GM18502 (cell line): ENCODE measurements around the gene SLC30A10.
"Not testable (repeated sequence)": the region's sequence is repeated elsewhere in the genome, so short reads cannot be mapped to it uniquely, and the experiment has no call there.

Experiments used
- ATAC-seq: cut with Tn5 transposase; IDR thresholded peaks from one replicate; pipeline ENCODE4 v1.9.1; 2021; ENCODE audit warnings: mild to moderate bottlenecking; ENCODE audit not compliant: unreplicated experiment, poor library complexity

Gene SLC30A10

DNA sequence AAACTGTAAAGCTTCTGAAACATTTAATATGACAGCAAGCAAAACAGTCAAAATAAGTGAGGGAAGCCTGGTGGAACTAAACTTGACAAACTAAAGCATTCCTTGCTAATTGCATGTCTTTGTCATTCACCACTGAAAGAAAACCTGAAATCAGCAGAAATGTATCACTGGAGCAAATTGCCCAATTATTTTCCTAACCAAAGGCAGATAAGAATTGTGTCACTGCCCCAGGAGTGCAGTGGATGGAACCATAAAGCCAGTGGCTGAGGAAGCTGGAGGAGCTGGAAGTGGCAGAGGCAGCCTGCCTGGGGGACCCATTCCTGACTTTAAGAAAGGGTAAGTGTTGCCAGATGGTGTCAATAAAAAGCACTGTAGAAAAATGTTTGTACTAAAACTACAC lies 2.7 kb upstream of the SLC30A10 start:
- no peak for ATAC-seq

GRCh38 chr1:219928791-219929118 lies 398 bp upstream of the SLC30A10 start:
- ATAC-seq = no peak

GRCh38 chr1:219927298-219927955 lies 930 bp downstream of the SLC30A10 start:
- ATAC-seq = peak; percentile 19

- no peak for ATAC-seq
Observed at GRCh38 chr1:219926363-219926998, 1.9 kb downstream of the SLC30A10 start.

DNA sequence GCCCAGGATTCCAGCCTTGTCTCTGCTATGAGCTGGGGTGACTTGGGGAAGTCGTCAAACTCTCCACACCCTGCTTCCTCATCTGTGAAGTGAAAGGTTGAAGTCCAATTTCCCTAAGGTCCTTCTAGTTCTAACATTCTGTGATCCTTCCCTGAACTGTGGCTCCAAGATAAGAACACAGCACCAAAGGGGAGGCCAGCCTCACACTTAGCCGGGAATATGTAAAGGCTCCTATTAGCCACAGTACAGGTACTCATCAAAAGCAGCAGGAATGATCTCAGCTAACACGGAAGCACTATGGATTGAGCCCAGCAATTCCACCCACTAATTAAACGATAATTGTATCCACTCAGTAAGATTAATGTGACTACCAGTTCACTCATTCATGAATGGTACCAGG lies 4.0 kb downstream of the SLC30A10 start:
- ATAC-seq = no peak

DNA sequence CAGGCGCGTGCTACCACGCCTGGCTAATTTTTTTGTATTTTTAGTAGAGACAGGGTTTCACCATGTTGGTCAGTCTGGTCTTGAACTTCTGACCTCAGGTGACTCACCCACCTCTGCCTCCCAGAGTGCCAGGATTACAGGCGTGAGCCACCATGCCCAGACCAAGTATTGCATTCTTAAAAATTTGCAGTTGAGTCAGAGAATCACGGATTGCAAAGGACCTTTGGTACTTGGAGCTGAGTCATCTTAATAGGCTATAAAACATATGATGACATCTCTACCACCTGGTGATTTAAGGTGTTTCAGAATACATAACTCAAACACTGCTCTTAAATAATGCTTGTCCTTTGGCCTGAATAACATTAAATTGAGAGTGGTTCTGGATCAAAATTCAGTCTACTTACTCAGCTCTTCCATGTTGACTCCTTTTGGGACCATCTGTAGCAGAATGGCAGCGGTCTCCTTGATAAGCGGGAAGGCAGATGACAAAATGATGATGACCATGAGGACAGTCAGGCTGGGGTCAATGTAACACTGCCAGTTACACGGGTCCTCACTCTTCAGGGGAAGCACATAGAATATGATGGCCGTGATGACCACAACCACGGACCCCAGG lies 10.4 kb downstream of the SLC30A10 start:
- ATAC-seq = no peak

- ATAC-seq = no peak
Observed at GRCh38 chr1:219917281-219917680, 11.1 kb downstream of the SLC30A10 start.

DNA sequence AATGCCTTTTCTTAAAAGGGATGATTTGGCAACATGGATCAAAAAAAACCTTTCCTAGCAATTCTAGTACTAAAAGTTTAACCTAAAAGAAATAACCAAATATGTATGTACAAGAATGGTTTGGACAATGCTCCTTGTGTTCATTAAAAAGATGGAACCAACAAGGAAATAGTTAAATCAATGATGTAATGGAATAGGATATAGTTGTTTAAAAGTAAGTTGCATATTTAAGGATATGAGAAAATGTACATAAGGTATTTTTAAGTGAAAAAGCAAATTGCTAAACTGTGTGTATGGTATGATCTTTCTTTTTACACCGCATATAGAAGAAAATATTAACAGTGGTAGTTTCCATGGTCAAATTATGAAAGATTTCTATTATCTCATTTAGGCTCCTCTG lies 12.1 kb downstream of the SLC30A10 start:
- ATAC-seq = no peak

GRCh38 chr1:219913005-219913770 lies 15.2 kb downstream of the SLC30A10 start:
- no peak for ATAC-seq

GRCh38 chr1:219910716-219911115 lies 17.6 kb downstream of the SLC30A10 start:
- ATAC-seq = no peak

- no peak for ATAC-seq
Observed at GRCh38 chr1:219909476-219909875, 18.9 kb downstream of the SLC30A10 start.

- ATAC-seq = no peak
Observed at GRCh38 chr1:219908170-219908569, 20.2 kb downstream of the SLC30A10 start.

DNA sequence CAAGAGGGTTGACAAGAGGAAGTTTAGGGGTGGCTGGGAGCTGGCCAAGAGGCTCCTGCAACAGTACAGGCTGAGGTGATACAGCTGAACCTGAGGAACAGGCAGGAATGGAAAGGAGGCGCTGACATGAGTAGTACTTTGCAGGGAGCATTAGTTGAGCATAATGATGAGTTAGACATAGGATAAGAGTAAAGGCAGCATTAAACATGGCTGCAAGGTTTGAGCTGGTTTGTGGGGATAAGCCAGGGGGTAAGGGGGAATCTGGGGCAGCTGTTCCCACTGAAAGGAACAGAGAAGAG lies 20.6 kb downstream of the SLC30A10 start:
- ATAC-seq = no peak

DNA sequence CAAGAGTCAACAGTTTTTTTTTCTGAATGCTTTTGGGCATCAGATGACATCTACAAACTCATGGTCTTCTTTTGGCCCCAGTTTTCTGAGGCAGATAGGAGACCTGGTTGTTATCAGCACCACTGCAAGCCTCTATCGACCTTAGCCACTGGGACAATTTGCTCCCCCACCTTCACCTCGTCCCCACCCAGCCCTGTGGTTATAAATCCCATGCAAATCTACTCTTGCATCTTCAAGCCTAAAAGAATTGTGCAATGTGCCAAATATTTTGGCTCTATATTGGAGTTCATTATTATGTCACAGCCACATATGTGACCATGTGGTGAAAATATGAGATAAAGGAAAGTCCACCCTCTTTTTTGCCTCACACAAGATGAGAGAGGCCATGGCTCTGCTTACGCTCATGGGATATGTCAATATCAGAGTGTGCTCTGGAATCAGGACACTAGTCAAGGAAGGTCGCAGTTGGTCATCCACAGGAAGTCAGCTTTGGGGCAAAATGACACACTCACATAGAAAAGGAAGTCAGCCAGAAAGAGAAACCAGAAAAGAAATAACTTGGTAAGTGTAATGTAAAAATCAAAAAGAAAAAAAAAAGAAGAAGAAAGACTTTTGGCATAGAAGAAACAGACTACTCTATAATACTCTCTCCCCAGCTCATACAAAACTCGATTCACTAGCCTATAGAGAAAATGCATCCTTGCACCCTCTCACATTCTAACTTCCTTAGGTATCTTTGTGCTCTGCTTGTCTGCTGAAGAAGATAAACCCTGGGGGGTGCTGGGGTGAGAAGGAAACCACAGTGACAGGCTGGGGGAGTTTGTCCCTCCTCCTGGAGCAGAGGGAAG lies 21.2 kb downstream of the SLC30A10 start:
- no peak for ATAC-seq

DNA sequence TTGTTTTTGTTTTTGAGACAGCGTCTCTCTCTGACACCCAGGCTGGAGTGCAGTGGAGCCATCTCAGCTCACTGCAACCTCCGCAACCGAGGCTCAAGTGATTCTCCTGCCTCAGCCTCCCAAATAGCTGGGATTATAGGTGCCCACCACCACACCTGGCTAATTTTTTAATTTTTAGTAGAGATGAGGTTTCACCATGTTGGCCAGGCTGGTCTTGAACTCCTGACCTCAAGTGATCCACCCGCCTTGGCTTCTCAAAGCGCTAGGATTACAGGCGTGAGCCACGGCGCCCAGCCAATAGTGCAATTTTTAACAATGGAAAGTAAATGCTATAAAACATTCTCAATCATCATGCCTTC lies 21.8 kb downstream of the SLC30A10 start:
- not testable (repeated sequence) for ATAC-seq

DNA sequence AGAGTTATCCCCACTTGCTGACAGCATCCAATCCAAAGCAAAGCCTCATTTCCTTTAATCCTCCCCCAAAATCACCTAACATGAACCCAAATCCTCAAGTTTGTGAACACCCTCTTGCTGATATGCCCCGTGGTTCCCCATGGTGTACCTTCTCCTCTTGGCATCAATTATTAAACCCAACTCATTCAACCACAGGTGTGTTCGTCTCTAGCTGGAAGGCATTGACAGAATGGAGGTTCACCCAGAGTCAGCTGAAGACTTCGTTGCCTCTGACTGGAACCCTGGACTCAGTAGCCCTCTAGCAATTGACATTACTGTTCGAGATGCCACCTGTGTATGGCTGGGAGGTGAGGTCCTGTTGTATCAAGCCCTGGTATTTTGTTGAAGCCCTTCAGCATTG lies 22.8 kb downstream of the SLC30A10 start:
- no peak for ATAC-seq

- no peak for ATAC-seq
Observed at GRCh38 chr1:219904934-219905333, 23.4 kb downstream of the SLC30A10 start.

DNA sequence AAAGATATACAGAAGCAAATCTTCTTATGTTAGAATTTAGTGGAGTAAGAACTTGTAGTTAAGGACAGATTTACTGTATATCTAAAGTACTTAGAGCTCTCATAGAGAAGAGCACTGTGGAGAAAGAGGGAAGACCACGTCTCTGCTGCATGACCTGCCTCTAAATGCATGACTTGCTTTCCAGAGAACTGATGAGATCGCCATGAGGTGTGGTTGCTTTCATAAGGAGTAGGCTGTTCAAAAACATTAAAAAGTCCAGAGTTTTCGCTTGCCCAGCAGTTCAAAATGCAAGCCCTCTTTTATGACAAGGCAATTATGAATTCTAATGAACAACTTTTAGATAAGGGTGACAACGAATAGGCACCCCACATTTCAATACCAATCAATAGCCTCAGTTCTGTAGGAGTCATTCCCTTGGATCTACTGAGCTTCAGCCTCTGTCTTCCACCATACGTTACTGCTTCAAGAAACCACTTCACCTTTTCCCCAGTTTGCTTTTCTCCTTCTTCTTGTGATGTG lies 24.9 kb downstream of the SLC30A10 start:
- ATAC-seq = no peak

DNA sequence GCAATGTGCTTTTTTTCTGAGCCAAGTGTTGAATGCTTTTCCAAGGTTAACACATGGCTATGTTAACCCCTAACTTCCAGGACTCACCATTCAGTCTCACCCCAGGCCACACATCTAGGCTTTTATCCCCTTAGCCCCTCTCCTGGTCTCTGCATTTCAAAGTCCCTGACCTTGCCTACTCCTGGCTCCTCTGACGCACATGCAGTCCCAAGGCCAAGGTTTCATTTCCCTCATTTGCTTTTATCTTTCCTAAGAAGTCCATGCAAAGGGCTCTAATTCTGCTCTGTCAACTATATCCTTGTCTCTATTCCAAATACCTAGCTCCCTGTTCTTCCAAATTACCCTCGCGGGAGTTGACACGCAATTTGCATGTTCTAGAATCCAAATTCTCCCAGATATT lies 25.4 kb downstream of the SLC30A10 start:
- ATAC-seq = no peak

GRCh38 chr1:219900882-219901281 lies 27.5 kb downstream of the SLC30A10 start:
- ATAC-seq = no peak
